Skin of body (tissue), 2 donors: ENCODE measurements around the gene ASCL2. TPM values are rescaled to one million over a fixed set of nuclear protein-coding genes. Genes with fewer than 3 reads are reported as not detected.

Source experiments
- DNase-seq: peaks from one replicate; lab custom pipeline; 2025; lab: John Stamatoyannopoulos, UW
- total RNA-seq: library from RNA; depleted of rRNA; stranded (reverse); fragments of >200 nt; gene quantifications from one replicate; pipeline ENCODE4 v1.2.3, GENCODE V29; 2014

ASCL2 gene
- total RNA-seq, 1 donor from 2014 or later = 1.7 TPM

DNA sequence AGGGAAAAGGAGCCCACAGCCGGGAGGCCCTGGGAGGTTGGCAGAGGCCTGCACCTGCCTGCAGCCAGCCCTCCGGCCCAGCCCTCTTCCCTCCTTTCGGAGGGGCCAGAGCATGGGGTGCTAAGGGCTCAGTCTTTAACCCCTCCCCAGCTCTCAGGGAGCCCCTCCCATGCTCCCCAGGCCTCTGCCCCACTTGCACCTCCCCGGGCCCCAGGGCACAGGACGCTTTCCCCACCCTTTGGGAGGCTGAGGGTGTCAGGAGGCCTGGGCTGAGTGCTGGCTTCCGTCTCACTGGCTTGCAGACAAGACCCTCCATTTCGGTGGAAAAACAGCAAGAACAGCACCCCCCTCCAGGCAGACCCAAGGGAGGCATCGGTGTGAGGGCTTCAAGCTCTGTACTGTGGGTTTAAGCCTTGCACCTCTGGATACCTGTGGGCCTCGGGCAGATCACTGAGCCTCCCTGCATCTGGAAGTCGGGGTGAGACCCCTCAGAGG, 7.3 kb downstream of the ASCL2 start:
- no peak for DNase-seq

- DNase-seq = no peak
These were observed 7.9 kb downstream of the ASCL2 start for GRCh38 chr11:2262301-2263070.

GRCh38 chr11:2261436-2262230, 8.8 kb downstream of the ASCL2 start:
- DNase-seq = no peak

DNA sequence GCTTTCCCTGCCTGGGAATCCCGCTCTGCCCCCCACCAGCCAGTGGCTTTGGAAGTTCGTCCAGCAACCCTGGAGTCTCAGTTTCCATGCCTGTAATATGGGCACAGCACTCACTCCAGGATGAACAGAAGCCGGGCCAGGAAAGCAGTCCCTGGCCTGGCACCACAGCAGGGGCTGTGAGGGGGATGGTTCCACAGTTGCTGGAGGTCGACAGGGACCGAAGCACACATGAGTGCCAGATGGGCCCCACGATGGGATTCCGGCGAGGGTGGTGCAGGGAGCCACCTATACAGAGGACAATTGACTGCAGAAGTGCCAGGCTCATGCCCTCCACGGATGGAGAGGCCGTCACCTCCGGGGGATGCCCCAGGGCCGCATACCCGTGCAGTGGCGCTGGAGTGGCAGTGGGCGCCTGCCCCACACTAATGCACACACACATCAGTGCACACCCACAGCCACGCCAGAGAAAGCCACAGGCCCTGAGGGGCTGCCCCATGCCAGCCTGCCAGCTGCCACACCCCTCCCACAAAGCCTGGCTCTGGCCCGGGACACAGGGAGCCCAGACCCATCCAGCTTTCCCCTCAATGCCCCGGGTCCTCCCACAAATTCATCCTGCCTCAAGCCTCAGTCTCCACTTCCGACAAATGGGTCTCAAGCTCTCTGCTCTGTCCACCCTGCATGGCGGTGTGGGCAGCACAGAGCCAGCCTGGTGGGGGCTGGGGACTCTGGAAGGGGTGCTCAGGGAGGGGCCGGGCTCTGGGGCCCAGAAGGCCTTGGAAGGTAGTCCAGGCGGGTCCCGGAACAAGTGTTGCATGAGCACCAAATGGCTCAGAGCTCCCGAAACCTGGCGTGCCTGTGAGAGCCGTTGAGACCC, 9.7 kb downstream of the ASCL2 start:
- DNase-seq = no peak

DNA sequence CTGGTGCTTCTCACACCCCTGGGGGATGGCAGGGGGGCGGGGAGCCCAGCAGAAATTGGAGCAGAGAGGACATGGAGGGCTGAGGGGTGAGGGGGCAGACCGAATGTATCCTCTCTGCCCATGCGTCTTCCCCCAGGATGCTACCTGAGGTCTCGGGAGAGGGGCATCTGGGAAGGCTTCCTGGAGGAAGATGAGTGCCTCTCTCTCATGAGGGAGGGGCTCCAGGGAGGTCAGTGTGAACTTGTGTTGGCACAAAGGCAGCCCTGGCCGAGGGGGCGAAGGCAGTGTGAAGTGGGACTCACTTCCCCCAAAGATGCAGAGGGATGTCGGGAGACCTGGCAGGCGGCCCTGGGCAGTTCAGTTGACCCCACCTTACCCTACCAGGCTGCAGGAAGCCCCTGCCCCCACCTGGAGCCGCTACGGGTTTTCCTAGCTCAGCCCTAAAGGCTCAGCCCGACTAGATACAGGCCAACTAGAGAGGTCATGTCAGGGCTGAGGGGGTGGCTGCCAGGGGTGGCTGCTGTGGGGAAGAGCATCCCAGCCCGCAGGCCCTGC, 10.4 kb downstream of the ASCL2 start:
- no peak for DNase-seq

GRCh38 chr11:2259466-2259830, 10.9 kb downstream of the ASCL2 start:
- no peak for DNase-seq

DNA sequence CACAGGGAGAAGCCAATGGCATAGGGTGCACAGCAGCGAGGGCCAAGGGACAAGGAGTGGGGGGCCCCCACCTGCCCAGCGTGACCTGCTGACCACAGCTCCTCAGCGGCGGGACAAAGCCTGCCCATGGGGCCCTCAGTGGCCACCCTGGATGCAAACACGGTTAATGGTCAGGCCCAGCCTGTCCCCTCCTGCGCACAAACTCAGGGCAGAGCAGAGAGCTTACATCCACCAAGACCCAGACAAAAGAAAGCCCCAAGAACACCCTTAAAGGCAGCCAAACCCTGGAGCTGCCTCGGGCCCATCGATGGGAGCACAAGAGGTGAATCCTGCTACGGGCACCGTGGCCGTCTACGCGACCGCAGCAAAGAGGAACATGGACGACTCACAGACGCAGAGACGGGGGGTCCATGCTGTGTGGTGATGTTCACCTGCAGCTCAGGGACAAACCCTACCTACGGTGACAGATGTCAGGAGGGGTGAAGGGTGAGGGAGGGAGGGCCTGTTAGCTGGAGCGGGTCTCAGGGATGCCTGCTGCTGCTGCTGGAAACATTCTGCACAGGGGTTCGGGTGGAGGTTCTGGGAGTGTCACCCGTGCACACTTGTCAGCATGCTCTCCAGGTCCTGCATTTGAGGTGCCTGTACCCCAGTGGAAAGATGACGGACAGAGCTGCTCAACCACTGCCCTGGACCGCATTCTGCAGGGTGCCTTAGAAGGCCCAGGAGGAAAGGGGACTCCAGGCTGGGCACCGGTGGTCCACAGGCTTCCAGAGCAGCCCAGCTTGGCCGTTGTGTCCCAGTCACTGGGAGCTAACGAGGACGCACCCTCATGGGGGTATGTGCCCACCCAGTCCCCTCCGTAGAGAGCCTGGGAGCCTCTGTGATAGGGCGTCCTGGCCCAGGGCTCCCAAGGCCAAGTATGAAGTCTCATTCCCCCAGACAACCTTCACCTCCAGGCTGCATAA, 11.6 kb downstream of the ASCL2 start:
- no peak for DNase-seq

DNA sequence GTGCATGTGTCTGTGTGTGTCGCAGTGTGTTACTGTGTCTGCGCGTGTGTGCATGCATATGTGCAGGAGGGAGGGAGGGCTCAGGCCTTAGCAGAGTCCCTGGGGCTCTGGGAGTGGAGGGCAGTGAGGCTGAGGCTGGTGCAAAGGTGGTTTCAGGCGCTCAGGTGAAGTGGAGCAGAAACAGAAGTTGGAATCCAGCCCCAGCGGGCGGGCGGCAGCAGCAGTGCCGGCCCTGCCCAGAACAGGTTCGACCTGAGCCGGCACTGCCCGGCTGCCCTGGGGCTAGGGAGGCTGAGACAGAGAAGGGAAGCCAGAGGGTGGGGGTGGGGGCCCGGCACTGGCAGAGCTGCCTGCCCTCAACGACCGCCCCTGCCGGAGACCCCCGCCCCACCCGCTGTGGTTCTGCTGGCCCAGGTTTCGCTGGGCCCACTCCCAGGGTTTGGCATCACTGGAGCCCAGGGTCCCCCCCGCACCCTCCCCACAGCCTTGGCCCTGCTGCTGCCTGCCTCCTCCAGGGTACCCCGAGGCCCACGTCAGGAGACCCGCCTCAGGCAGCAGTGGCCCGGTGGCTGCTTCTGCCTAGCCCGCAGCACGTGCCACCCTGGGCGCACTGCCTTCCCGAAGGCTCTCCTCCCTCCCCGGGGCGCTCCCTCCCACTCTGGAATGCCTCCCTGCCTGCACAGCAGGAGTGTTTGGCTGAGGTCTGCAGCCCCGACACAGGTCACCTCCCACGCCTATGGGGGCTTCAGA, 13.3 kb downstream of the ASCL2 start:
- no peak for DNase-seq

DNA sequence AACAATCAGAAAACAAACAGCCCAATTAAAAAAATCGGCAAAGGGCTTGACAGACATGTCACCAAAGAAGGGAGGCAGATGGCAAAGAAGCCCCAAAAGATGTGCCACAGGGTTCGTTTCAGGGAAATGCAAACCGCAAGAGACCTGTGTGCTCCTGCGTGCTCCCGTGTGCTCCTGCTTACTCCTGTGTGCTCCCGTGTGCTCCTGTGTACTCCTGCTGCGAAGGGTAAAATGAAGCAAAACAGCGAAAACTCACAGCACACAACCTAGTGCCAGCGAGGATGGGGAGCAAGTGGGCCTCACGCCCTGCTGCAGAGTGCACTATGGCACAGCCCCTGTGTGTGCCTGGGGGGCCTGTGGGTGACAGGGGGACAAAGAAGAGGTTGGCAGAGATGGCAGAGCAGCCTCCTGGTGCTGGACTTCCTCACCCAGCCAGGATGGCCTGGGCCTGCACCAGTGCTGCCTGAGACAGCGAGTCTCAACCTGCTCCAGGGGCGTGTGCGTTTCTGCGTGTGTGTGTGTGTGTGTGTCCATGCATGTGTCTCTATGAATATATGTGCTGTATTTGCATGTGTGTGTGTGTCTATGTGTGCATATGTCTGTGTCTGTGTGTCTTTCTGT, 14.0 kb downstream of the ASCL2 start:
- no peak for DNase-seq

DNA sequence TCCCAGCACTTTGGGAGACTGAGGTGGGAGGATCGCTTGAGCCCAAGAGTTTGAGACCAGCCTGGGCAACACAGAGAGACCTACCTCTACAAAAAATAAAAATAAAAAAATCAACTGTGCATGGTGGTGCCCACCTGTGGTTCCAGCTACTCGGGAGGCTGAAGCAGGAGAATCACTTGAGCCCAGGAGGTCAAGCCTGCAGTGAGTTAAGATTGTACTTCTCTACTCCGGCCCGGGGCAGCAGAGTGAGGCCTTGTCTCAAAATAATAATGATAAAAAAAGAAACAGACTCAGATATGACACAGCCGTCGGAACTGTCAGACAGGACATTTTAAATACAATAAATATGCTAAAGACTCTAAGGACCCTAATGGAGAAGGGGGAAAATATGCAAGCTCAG, 18.4 kb downstream of the ASCL2 start:
- no peak for DNase-seq

GRCh38 chr11:2251138-2251537, 19.2 kb downstream of the ASCL2 start:
- no peak for DNase-seq

GRCh38 chr11:2250485-2250884, 19.9 kb downstream of the ASCL2 start:
- no peak for DNase-seq

DNA sequence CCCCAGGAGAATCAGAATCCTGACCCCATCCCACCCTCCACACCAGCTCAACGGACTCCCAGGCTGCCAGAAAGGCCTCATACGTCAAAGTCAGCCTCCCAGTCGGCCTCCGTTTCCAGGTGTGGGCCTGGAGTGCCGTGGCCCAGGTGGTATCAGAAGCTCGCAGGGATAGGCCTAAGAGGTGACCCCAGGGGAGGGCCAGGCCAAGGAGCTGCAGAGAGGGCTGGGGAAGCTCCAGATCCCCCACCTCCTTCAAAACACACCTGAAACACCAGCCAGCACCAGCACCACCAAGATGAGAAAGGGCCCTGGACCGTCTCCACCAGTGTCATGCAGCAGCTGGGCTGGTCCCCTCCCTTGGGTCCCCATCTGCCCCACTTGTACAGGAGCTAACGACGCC, 20.3 kb downstream of the ASCL2 start:
- DNase-seq = no peak

DNA sequence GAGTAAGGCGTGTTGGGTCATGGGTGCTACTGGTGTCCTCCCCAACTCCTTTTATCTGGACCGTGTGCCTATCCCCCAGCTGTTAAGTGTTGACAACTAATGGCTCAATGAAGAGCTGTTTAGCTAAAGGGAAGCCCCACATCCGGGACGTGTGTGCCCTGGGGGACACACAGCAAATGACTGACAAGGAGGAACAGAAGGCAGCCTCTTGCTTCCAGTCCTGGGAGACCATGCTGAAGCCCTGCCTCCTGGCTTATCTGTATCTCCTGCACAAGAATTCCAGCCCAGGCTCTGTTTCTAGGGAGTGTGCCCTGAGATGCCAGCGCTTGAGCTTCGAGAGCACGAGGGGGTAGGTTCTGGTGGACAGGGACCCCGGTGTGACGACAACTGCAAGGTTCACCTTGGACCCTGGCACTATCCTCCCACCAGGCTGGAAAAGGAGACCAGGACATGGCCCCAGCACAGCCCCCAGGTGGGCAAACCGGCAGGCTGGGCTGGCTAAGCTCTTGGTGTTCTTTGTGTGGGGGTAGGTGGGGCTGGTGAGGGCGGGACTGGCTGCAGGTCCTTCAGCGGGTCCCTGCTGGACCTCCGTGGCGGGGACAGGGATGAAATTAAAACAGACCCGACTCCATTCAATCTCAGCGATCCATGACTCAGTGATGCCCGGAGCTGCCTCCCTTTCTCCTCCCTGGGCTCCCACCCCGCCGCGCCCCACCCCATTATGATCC, 21.0 kb downstream of the ASCL2 start:
- DNase-seq = no peak

DNA sequence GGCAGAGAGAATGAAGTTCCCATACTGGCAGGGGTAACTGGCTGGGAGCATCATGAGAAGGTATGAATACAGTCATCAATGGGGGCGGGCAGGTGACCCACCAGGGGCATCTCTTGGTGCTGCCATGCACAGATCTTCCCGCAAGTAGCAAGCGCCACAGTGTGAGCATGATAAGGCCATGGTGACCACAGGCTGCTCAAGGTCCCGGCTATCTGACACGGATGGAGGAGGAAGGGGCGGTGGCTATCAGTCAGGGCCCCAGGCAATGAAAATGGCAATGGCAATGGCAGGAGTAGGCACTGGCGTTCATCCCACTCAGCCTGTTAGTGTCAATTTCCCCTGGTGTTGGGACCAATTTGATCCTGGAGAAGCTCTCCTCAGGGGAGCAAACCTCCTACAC, 21.6 kb downstream of the ASCL2 start:
- no peak for DNase-seq

DNA sequence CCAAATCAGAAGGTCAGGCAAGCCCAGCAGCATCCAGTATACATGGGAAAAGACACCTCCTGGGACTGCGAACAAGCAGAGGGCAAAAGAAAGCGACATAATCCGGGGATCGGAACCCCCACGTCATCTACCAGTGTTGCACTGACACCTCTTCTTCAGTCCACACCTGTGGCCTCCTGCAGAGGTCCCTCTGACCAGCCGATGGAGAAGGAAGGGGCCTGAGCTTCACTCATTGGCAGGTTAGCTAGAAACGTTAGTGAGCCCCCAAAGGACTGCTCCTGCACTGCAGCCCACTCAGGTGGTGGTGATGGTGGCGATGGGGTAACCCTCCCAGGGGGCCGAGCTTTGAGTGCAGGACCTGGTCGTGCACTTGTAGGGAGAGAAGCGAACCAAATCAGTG, 22.1 kb downstream of the ASCL2 start:
- no peak for DNase-seq

GRCh38 chr11:2247496-2247895, 22.9 kb downstream of the ASCL2 start:
- DNase-seq = no peak

GRCh38 chr11:2240834-2241233, 29.6 kb downstream of the ASCL2 start:
- DNase-seq = no peak
